ENCODE data around the gene SMPD4.
"Not testable (repeated sequence)": the region's sequence is repeated elsewhere in the genome, so short reads cannot be mapped to it uniquely, and the experiment has no call there.

Gene SMPD4

DNA sequence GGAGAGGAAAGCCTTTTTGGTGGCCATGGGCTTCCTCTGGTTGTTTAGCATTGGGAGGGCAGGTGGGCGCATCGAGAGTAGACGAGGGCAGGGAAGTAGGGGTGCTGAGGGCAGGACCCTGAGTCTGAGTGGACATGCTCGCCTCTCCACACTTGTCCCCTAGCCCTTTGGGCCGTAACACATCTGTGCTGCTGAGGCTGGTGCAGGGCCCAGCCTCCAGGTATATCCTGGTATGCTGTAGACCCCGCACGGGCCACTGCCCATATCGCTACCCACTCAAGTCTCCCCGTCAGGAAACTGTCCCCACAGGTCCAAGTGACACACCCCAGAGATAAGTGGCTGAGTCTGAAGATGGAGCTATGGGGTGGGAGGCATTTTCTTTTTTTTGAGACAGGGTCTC is 22.8 kb downstream of the SMPD4 start:
- TF ChIP-seq CTCF (IDR thresholded peaks at IDR 0.05; ENCODE audit: borderline replicate concordance, control extremely low read depth, extremely low read depth, insufficient read depth, missing control alignments): no peak
- no peak for DNase-seq (ENCODE audit: low spot score)
- in situ Hi-C loops (cut with MboI; ENCODE audit: low sequenced_read_pairs, unreplicated experiment): no loop called here

GRCh38 chr2:130157825-130158514 is 23.4 kb downstream of the SMPD4 start:
- peak; percentile 70 for DNase-seq (ENCODE audit: low spot score)
- TF ChIP-seq CTCF (IDR thresholded peaks at IDR 0.05; ENCODE audit: borderline replicate concordance, control extremely low read depth, extremely low read depth, insufficient read depth, missing control alignments): peak; percentile 47
- in situ Hi-C loops (cut with MboI; ENCODE audit: low sequenced_read_pairs, unreplicated experiment): not testable (repeated sequence)

DNA sequence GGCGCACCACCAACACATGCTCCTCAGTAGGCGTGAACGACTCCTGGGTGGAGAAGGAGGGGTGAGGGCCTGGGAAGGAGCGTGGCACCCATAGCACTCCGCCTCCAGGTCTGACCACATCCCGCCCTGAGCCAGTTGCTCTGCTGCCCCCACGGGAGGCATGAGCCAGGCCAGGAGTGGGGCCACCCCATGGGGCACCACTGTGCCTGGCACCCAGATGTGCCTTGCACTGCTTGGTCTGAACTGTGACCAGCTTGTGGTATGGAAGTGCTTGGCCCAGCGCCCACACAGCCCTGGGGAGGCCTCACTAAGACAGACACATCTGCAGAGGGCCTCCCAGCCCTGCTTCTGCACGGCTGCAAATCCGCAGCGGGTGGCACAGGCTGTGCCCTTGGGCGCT is 24.0 kb downstream of the SMPD4 start:
- DNase-seq (ENCODE audit: low spot score); in situ Hi-C loops (cut with MboI; ENCODE audit: low sequenced_read_pairs, unreplicated experiment): not testable (repeated sequence)

GRCh38 chr2:130156624-130157004 is 24.8 kb downstream of the SMPD4 start:
- DNase-seq (ENCODE audit: low spot score): no peak
- no peak for TF ChIP-seq CTCF (IDR thresholded peaks at IDR 0.05; ENCODE audit: borderline replicate concordance, control extremely low read depth, extremely low read depth, insufficient read depth, missing control alignments)
- in situ Hi-C loops (cut with MboI; ENCODE audit: low sequenced_read_pairs, unreplicated experiment): no loop called here

DNA sequence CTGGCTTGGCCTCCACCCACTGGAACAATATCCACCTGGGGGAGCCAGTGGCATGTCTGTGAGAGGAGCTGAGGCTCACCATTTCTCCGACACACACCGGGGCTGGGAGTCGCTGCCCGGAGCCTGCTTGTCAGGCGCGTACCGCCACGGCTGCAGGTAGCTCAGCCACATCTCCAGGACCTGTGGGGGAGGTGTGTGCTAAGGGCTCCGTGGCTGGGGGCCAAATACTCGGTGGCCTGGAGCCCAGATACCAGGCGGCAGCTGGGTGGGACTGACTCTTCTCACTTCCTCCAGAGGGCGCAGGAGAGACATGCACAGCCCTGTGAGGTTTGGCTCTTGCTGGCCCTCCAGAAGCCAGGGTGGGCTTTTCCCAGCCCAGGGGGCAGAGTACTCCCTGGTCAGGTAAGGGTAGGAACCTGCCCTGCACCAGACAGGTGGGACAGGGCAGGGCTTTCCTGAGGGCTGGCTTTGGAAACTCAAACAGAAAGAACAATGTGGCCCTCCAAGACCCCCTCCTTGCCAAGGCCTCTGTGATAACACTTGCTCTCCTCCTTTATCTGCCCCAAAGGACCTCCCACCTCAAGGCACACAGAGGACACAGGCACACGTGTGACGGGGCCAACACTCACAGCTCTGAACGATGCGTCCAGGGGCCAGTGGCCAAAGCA is 25.3 kb downstream of the SMPD4 start:
- in situ Hi-C loops (cut with MboI; ENCODE audit: low sequenced_read_pairs, unreplicated experiment): not testable (repeated sequence)
- peak; percentile 49 for DNase-seq (ENCODE audit: low spot score)
- TF ChIP-seq CTCF (IDR thresholded peaks at IDR 0.05; ENCODE audit: borderline replicate concordance, control extremely low read depth, extremely low read depth, insufficient read depth, missing control alignments): peak; percentile 43

DNA sequence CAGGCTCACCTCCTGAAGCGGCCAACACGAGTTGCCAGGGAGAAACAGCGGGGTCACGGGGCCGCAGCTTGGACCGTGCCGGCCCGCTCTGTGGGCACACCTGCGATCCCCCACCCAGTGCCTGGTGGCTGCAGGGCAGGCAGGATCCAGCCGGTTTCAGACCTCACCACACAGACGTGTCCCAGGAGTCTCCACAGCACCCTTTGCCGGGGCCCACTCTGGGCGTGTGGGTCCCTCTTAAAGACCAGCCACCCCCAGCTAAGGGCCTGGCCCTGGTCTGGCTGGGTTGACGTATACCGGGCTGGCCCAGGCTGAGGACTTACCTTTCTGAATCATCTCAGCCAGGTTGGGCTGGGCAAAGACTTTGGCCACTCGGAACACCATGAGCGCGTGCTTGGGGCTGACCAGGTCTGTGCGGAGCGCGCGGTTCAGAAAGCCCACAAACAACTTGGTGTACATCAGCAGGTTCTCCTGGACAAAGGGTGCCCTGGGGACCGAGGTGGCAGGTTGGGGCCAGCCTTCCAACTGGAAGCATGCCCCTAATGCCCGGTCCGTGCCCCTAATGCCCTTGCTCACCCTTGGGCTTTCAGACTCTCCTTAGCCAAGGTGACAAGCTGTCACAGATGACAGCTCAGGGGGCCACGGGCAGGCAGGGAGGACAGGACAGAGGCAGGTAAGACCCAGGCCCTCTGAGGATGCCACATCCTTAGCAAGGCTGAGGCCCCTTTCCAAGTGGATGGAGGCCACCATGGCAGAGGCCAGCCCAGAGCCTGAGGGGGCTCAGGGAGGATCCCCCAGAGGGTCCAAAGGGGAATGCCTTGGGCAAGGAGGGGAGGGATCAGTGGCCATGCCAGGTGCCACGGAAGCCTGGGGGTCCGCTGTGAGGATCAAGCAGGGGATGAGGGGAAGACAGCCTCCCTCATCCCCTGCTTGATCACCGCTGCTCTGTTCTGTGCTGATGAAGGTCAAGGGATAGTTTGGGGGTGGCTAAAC is 26.3 kb downstream of the SMPD4 start:
- DNase-seq (ENCODE audit: low spot score): no peak
- TF ChIP-seq CTCF (IDR thresholded peaks at IDR 0.05; ENCODE audit: borderline replicate concordance, control extremely low read depth, extremely low read depth, insufficient read depth, missing control alignments): no peak
- in situ Hi-C loops (cut with MboI; ENCODE audit: low sequenced_read_pairs, unreplicated experiment): no loop called here

DNA sequence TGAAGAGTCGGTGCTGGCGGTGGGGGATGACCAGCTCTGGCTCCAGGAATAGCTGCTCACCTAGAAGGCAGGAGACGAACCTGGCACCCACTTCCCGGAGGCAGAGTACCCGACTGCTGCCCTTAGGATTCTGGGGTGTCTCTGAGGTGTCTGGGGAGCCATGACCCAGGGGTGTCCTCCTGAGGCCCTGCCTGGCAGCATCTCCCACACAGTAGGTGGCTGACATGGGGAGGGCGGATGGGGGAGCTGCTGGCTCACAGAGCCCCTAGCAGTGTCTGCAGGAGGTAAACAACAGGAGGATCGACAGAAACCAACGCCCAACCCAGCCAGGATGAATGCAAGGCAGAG is 27.0 kb downstream of the SMPD4 start:
- DNase-seq (ENCODE audit: low spot score); in situ Hi-C loops (cut with MboI; ENCODE audit: low sequenced_read_pairs, unreplicated experiment): not testable (repeated sequence)

DNA sequence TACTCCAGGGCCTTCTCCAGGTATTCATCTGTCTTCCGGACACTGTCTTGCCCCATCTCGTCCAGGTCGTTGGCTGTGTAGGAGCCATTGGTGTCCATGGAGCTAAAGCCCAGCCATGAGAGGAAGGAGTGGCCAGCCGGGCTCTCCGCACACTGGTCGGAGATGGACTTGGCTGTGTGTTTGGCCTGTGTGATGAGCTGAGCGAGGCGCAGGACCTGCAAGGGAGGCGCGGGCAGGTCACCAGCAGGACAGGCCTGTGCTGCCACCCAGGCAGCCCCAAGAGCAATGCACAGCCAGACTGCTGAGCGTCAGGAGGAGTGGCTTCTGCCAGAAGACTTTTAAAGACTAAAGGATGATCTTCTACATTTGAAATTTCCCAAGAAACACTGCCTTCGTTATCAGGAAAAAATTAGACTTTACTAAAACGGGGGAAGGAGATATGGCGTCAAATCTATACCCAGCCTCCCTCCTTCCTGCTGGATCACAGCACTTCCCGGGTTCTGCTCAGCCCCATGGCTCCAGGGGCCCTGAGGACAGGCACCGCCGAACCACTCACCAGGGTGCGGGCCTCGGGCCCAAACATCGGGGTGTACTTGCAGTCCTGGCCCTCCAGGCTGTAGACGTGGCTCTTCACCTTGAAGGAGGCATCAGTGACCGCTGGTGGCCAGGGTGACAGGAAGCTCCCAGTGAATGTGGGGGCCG is 27.5 kb downstream of the SMPD4 start:
- DNase-seq (ENCODE audit: low spot score); in situ Hi-C loops (cut with MboI; ENCODE audit: low sequenced_read_pairs, unreplicated experiment): not testable (repeated sequence)
